ENCODE data around the gene COL5A1. TPM values are rescaled to one million over a fixed set of nuclear protein-coding genes. Genes with fewer than 3 reads are reported as not detected.

Gene COL5A1
- total and polyA plus RNA-seq, 4 donors: 12.2 to 169 (median 65.4) TPM

DNA sequence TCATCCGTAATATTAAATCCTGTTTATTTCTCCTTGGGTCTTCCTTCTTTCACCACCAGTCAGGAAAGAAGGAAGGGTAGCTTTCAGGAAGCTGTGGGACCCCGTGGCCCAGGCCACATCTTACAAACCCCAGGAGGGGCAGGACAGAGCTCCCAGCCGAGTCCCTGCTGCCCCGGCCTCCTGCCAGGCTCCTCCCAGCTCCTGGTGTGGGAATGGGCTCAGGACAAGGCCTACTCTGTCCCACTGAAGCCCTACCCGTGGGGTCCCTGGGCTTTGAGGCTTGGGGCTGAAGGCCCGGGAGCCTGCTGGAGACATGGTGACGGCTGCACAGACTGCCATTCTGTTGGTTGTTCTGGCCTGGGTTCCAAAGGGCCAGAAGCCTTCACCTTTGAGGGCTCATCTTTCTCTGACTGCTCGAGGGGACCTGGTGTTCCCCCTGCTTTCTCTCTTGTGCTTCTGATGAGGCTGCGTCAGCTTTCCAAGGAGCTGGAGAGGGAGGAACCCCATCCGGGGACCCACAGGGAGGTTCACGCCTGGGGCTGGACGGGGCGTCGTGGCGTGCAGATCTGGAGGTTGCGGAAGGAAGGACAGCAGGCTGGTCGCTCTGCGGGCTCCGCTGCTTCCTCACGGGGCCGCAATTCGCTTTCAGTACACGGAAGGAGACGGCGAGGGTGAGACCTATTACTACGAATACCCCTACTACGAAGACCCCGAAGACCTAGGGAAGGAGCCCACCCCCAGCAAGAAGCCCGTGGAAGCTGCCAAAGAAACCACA lies 86.6 kb downstream of the COL5A1 start:
- Histone ChIP-seq H3K9me3 (ENCODE audit: control insufficient read depth in 4 of 4, insufficient read depth in 3 of 4, low read length in 3 of 4) (no peaks in the 10 kb centered on the region), H3K9ac (ENCODE audit: insufficient read depth in 1 of 2, low read length in 2 of 2) (no peak overlapping the region), H3K4me1 (ENCODE audit: control insufficient read depth in 5 of 5, insufficient read depth in 5 of 5, low read length in 5 of 5) (peaks cover 0 to 8% (median 0%) of the 10 kb centered on the region in 5 donors), H3K27me3 (ENCODE audit: control insufficient read depth in 3 of 3, insufficient read depth in 3 of 3, low read length in 2 of 3) (no peaks in the 10 kb centered on the region), H3K27ac (ENCODE audit: low read depth in 1 of 2, low read length in 1 of 2) (no peak overlapping the region), H3K36me3 (ENCODE audit: control insufficient read depth in 4 of 4, insufficient read depth in 4 of 4, low read length in 4 of 4) (peaks cover 0 to 30% (median 7%) of the 10 kb centered on the region in 4 donors), H3K4me3 (no peak overlapping the region)
- no peak for DNase-seq
- WGBS, 2 donors: 85 to 92% methylated on average over 29 of the region's 29 CpGs
- ATAC-seq (ENCODE audit: insufficient read depth, low FRiP score): no peak
- TF ChIP-seq, protein P1, sequence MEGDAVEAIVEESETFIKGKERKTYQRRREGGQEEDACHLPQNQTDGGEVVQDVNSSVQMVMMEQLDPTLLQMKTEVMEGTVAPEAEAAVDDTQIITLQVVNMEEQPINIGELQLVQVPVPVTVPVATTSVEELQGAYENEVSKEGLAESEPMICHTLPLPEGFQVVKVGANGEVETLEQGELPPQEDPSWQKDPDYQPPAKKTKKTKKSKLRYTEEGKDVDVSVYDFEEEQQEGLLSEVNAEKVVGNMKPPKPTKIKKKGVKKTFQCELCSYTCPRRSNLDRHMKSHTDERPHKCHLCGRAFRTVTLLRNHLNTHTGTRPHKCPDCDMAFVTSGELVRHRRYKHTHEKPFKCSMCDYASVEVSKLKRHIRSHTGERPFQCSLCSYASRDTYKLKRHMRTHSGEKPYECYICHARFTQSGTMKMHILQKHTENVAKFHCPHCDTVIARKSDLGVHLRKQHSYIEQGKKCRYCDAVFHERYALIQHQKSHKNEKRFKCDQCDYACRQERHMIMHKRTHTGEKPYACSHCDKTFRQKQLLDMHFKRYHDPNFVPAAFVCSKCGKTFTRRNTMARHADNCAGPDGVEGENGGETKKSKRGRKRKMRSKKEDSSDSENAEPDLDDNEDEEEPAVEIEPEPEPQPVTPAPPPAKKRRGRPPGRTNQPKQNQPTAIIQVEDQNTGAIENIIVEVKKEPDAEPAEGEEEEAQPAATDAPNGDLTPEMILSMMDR (IDR thresholded peaks at IDR 0.05; ENCODE audit: control extremely low read depth, extremely low read depth): no peak

DNA sequence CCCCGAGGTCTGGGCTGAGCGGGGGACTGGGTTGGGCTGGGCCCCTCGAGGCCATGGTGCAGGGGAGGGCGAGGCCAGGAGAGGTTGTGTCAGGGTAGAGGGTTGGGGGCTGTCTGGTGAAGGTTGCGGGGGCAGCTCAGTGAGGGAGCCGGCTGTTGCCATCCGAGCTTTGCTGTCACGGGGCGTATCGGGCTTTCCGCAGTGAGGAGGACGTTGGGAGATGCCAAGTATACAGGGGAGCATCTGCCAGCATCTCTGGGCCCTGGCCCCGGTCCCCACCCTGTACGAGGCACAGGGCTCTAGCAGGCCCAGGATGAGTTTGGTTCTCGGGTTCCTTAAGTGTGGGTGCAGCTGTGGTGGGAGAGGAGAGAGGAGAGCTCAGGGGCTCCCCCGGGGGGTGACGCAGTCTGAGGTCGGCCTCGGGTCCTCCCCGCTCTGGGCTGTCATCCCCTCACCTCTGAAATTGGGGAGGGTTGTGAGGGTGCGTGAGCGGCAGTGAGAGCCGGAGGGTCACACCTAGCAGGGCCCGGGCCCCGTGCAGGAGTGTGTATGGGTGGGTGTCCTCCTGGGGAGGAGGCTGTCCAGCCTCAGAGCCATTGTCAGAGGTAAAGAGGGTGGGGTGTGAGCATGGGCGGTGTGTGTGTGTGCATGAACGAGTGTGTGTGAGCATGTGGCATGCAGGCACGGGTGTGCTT lies 87.3 kb downstream of the COL5A1 start:
- H3K27me3 ChIP-seq (ENCODE audit: control insufficient read depth in 3 of 3, insufficient read depth in 3 of 3, low read length in 2 of 3): no peaks in the 10 kb centered on the region
- no peak overlapping the region for H3K4me3 ChIP-seq
- WGBS, 2 donors: 91 to 95% methylated on average over 27 to 28 of the region's 28 CpGs
- no peak for DNase-seq
- H3K36me3 ChIP-seq (ENCODE audit: control insufficient read depth in 4 of 4, insufficient read depth in 4 of 4, low read length in 4 of 4): peaks cover 0 to 30% (median 7%) of the 10 kb centered on the region in 4 donors
- no peak overlapping the region for H3K27ac ChIP-seq (ENCODE audit: low read depth in 1 of 2, low read length in 1 of 2)
- H3K9ac ChIP-seq (ENCODE audit: insufficient read depth in 1 of 2, low read length in 2 of 2): no peak overlapping the region
- peaks cover 0 to 16% (median 6%) of the 10 kb centered on the region in 5 donors for H3K4me1 ChIP-seq (ENCODE audit: control insufficient read depth in 5 of 5, insufficient read depth in 5 of 5, low read length in 5 of 5)
- ATAC-seq (ENCODE audit: insufficient read depth, low FRiP score): no peak
- H3K9me3 ChIP-seq (ENCODE audit: control insufficient read depth in 4 of 4, insufficient read depth in 3 of 4, low read length in 3 of 4): no peaks in the 10 kb centered on the region
- TF ChIP-seq, protein P1 (IDR thresholded peaks at IDR 0.05; ENCODE audit: control extremely low read depth, extremely low read depth): no peak

DNA sequence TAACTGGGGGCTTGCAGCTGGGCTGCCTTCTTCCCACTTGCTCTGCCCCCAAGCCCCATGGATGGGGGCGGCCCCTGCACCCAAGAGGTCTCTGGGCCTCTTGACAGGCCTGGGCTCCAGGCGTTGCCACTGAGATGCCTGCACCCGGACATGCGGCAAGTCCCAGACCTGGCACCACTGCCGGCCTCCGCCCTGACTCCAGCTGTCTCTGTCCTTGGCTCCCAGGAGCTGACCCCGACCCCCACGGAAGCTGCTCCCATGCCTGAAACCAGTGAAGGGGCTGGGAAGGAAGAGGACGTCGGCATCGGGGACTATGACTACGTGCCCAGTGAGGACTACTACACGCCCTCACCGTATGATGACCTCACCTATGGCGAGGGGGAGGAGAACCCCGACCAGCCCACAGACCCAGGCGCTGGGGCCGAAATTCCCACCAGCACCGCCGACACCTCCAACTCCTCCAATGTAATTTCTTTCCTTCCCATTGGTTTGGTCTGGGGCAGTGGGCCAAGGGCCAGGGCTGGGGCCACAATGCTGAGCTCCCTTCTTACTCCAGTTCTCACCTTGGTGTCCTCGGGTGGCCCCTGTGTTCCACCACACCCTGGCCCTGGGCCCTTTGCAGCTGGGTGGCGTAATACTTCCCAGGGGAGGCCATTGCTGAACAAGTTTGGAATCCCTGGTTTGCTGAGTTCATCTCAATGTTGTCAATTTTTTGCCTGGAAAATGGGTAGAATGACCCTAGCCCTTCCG lies 88.6 kb downstream of the COL5A1 start:
- no peak for DNase-seq
- TF ChIP-seq, protein P1 (IDR thresholded peaks at IDR 0.05; ENCODE audit: control extremely low read depth, extremely low read depth): no peak
- Histone ChIP-seq H3K4me3 (no peak overlapping the region), H3K36me3 (ENCODE audit: control insufficient read depth in 4 of 4, insufficient read depth in 4 of 4, low read length in 4 of 4) (peaks cover 0 to 27% (median 7%) of the 10 kb centered on the region in 4 donors), H3K27ac (ENCODE audit: low read depth in 1 of 2, low read length in 1 of 2) (no peak overlapping the region), H3K4me1 (ENCODE audit: control insufficient read depth in 5 of 5, insufficient read depth in 5 of 5, low read length in 5 of 5) (peaks cover 0 to 27% (median 14%) of the 10 kb centered on the region in 5 donors), H3K27me3 (ENCODE audit: control insufficient read depth in 3 of 3, insufficient read depth in 3 of 3, low read length in 2 of 3) (no peaks in the 10 kb centered on the region), H3K9me3 (ENCODE audit: control insufficient read depth in 4 of 4, insufficient read depth in 3 of 4, low read length in 3 of 4) (no peaks in the 10 kb centered on the region), H3K9ac (ENCODE audit: insufficient read depth in 1 of 2, low read length in 2 of 2) (no peak overlapping the region)
- ATAC-seq (ENCODE audit: insufficient read depth, low FRiP score): no peak
- 88 to 91% methylated on average over 23 of the region's 23 CpGs for WGBS, 2 donors

All from lung (tissue), 12 donors.